ENCODE results near the gene COL16A1.

DNA sequence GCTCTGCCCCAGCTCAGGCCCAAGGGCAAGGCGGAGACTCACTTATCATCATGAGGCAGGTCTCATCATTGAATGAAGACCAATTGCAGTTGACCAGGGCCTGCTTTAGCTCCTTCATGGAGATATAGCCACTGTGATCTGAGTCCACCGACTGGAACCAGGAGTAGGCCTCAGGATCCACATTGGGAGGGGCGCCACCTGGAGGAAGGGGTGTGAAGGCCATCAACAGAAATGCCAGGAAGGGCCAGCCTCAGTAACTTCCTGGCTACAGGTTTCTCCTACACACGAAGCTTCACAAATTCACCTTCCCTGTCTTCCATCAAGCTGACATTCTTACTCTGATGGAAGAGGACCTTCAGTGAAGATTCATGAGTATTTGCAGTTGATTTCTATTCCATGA is 70.7 kb downstream of the COL16A1 start:
- TF ChIP-seq SIN3A (IDR thresholded peaks at IDR 0.05; ENCODE audit: borderline replicate concordance, insufficient read depth, low read length), result no peak
- TF ChIP-seq POLR2AphosphoS5 (IDR thresholded peaks at IDR 0.05; ENCODE audit: low read depth, low read length), result no peak
- no peak for TF ChIP-seq FOXP2 (optimal IDR thresholded peaks at IDR 0.05; ENCODE audit: borderline replicate concordance, extremely low read depth, extremely low read length, insufficient read depth)
- TF ChIP-seq, protein P1, sequence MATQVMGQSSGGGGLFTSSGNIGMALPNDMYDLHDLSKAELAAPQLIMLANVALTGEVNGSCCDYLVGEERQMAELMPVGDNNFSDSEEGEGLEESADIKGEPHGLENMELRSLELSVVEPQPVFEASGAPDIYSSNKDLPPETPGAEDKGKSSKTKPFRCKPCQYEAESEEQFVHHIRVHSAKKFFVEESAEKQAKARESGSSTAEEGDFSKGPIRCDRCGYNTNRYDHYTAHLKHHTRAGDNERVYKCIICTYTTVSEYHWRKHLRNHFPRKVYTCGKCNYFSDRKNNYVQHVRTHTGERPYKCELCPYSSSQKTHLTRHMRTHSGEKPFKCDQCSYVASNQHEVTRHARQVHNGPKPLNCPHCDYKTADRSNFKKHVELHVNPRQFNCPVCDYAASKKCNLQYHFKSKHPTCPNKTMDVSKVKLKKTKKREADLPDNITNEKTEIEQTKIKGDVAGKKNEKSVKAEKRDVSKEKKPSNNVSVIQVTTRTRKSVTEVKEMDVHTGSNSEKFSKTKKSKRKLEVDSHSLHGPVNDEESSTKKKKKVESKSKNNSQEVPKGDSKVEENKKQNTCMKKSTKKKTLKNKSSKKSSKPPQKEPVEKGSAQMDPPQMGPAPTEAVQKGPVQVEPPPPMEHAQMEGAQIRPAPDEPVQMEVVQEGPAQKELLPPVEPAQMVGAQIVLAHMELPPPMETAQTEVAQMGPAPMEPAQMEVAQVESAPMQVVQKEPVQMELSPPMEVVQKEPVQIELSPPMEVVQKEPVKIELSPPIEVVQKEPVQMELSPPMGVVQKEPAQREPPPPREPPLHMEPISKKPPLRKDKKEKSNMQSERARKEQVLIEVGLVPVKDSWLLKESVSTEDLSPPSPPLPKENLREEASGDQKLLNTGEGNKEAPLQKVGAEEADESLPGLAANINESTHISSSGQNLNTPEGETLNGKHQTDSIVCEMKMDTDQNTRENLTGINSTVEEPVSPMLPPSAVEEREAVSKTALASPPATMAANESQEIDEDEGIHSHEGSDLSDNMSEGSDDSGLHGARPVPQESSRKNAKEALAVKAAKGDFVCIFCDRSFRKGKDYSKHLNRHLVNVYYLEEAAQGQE (IDR thresholded peaks at IDR 0.05; ENCODE audit: insufficient read depth in 1 of 2, low read depth in 2 of 2, low read length in 2 of 2), result no peak
